Ishikawa (cell line): ENCODE results near the gene ZSWIM4.

Experiments used
- CEBPB ChIP-seq: IDR thresholded peaks from 2 replicates; pipeline ENCODE4 v1.6.1; 2012
- CREB1 ChIP-seq: IDR thresholded peaks from 2 replicates; pipeline ENCODE4 v1.6.1; 2012; ENCODE audit warnings: low read depth
- EGR1 ChIP-seq: IDR thresholded peaks from 2 replicates; pipeline ENCODE4 v1.6.1; 2012
- EP300 ChIP-seq: IDR thresholded peaks from 2 replicates; pipeline ENCODE4 v1.6.1; 2012; ENCODE audit warnings: borderline replicate concordance
- FOXM1 ChIP-seq: IDR thresholded peaks from 2 replicates; pipeline ENCODE4 v1.6.1; 2012; ENCODE audit warnings: low read depth, borderline replicate concordance
- MAX ChIP-seq: IDR thresholded peaks from 2 replicates; pipeline ENCODE4 v1.6.1; 2012
- NFIC ChIP-seq: IDR thresholded peaks from 2 replicates; pipeline ENCODE4 v1.6.1; 2012
- RAD21 ChIP-seq: IDR thresholded peaks from 2 replicates; pipeline ENCODE4 v1.6.1; 2012; ENCODE audit warnings: low read depth
- REST ChIP-seq: IDR thresholded peaks from 2 replicates; pipeline ENCODE4 v1.6.1; 2012; ENCODE audit warnings: low read depth, mild to moderate bottlenecking
- TAF1 ChIP-seq: IDR thresholded peaks from 2 replicates; pipeline ENCODE4 v1.6.1; 2012; ENCODE audit warnings: low read depth, mild to moderate bottlenecking
- TCF12 ChIP-seq: IDR thresholded peaks from 2 replicates; pipeline ENCODE4 v1.6.1; 2012; ENCODE audit warnings: low read depth
- TEAD4 ChIP-seq: IDR thresholded peaks from 2 replicates; pipeline ENCODE4 v1.6.1; 2012
- USF1 ChIP-seq: IDR thresholded peaks from 2 replicates; pipeline ENCODE4 v1.6.1; 2012
- YY1 ChIP-seq: IDR thresholded peaks from 2 replicates; pipeline ENCODE4 v1.6.1; 2012; ENCODE audit warnings: low read depth
- ZBTB7A ChIP-seq: IDR thresholded peaks from 2 replicates; pipeline ENCODE4 v1.6.1; 2012; ENCODE audit warnings: low read depth

ZSWIM4 gene

GRCh38 chr19:13850910-13851733, 55.9 kb downstream of the ZSWIM4 start:
- TF ChIP-seq MAX (peak; percentile 60), YY1 (peak; percentile 64), TCF12 (peak; percentile 95), ZBTB7A (peak; percentile 93), EGR1 (no peak; the same call in 1 of the 2 replicates), USF1 (0 out of 2 replicates have a peak, but pooled peaks have one; percentile 42), CREB1 (no peak), TEAD4 (peak; percentile 97), TAF1 (peak; percentile 29; the same call in 1 of the 2 replicates), FOXM1 (peak; percentile 84), EP300 (peak; percentile 95), NFIC (peak; percentile 88), REST (no peak), RAD21 (peak; percentile 28; the same call in 1 of the 2 replicates), CEBPB (peak; percentile 50; the same call in 1 of the 2 replicates)

- TF ChIP-seq TEAD4 (peak; percentile 78), EP300 (peak; percentile 28; the same call in 1 of the 2 replicates)
Measured at GRCh38 chr19:13852171-13852707, 57.0 kb downstream of the ZSWIM4 start.

- TF ChIP-seq CREB1: no peak
- no peak for TF ChIP-seq FOXM1
- no peak for TF ChIP-seq CEBPB
- no peak for TF ChIP-seq TAF1
- no peak for TF ChIP-seq TEAD4
- TF ChIP-seq RAD21: no peak
- TF ChIP-seq YY1: no peak
- no peak for TF ChIP-seq MAX
- no peak for TF ChIP-seq EGR1
Measured at GRCh38 chr19:13856497-13856896, 61.3 kb downstream of the ZSWIM4 start.

- TF ChIP-seq YY1 (no peak), CREB1 (no peak), TEAD4 (no peak), USF1 (no peak), TAF1 (no peak), EGR1 (no peak), CEBPB (no peak), REST (no peak), RAD21 (no peak), ZBTB7A (no peak), NFIC (no peak), EP300 (no peak)
Measured at GRCh38 chr19:13859361-13859880, 64.2 kb downstream of the ZSWIM4 start.

- TF ChIP-seq EGR1: no peak
- no peak for TF ChIP-seq MAX
- no peak for TF ChIP-seq ZBTB7A
- TF ChIP-seq REST: no peak
- no peak for TF ChIP-seq TCF12
- TF ChIP-seq CEBPB: no peak
- no peak for TF ChIP-seq EP300
- no peak for TF ChIP-seq FOXM1
- no peak for TF ChIP-seq TEAD4
- TF ChIP-seq RAD21: no peak
- no peak for TF ChIP-seq NFIC
- TF ChIP-seq YY1: no peak
Measured at GRCh38 chr19:13860679-13861391, 65.6 kb downstream of the ZSWIM4 start.
